ENCODE measurements around the gene ZNF598.

The ZNF598 gene

GRCh38 chr16:2033057-2033908, 23.7 kb upstream of the ZNF598 start:
- Histone ChIP-seq H3K9ac (ENCODE audit: low read length) (no peak overlapping the region), H3K9me2 (replicated peaks; ENCODE audit: insufficient read depth, low read length) (no peaks in the 10 kb centered on the region), H3K27me3 (ENCODE audit: low read length) (no peaks in the 10 kb centered on the region), H4K20me1 (ENCODE audit: low read depth, low read length) (no peaks in the 10 kb centered on the region), H3K4me2 (ENCODE audit: low read depth, low read length, poor library complexity, severe bottlenecking) (no peak overlapping the region), H3K4me3 (ENCODE audit: insufficient read depth, low read length, poor library complexity, severe bottlenecking) (no peak overlapping the region), H3K9me3 (ENCODE audit: insufficient read depth, low read length) (no peaks in the 10 kb centered on the region), H3K79me2 (ENCODE audit: insufficient read depth, low read length) (no peaks in the 10 kb centered on the region), H3K36me3 (ENCODE audit: low read length) (no peaks in the 10 kb centered on the region), H2AFZ (ENCODE audit: low read depth, low read length, severe bottlenecking) (no peak overlapping the region), H3K27ac (ENCODE audit: low read depth, low read length) (no peak overlapping the region), H3F3A (ENCODE audit: insufficient read depth) (no peaks in the 10 kb centered on the region)
- TF ChIP-seq EZH2phosphoT487 (conservative IDR thresholded peaks at IDR 0.05; ENCODE audit: low read length) (no peak), CTCF (IDR thresholded peaks at IDR 0.05; ENCODE audit: insufficient read depth, low read length, poor library complexity, severe bottlenecking) (no peak)

DNA sequence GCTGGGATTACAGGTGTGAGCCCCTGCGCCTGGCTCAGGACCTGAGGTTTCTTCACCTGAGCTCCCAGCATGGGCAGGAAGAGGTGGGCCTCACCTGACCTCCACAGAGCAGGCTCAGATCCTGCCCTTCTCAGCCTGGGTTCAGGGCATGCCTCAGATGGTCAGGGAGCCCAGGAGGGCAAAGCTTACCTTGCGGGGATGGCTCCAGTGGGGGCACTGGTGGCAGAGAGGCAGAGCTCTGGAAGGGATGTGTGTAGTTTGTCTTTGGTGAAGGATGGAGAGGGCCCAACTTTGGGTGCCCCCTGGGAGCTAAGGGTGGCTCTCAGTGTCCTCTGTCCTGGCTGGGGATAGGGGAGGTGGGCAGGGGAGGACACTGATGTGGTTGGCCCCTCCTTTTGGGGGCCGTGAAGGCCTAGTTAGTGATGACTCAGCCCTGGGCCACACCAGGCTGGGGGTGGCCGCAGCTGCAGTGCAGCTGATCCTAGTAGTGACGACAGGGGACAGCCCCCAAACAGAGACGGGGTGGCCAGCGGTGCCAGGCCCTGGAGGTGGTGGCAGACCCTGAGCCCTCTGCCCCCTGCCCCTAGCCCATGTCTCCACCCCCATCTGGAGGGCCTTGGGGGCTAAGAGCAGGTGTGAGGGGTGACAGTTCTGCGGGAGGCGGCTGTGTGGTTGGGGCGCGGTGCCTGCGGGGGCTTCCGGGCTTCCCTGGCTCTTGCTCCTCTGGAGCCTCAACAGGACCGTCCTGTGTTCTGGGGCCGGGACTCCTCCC, 22.9 kb upstream of the ZNF598 start:
- H3K9me3 ChIP-seq (ENCODE audit: insufficient read depth, low read length) = no peaks in the 10 kb centered on the region
- no peaks in the 10 kb centered on the region for H3K36me3 ChIP-seq (ENCODE audit: low read length)
- no peak overlapping the region for H3K4me3 ChIP-seq (ENCODE audit: insufficient read depth, low read length, poor library complexity, severe bottlenecking)
- no peaks in the 10 kb centered on the region for H3K9me2 ChIP-seq (replicated peaks; ENCODE audit: insufficient read depth, low read length)
- H3K27ac ChIP-seq (ENCODE audit: low read depth, low read length) = no peak overlapping the region
- H2AFZ ChIP-seq (ENCODE audit: low read depth, low read length, severe bottlenecking) = no peak overlapping the region
- no peak overlapping the region for H3K4me2 ChIP-seq (ENCODE audit: low read depth, low read length, poor library complexity, severe bottlenecking)
- H3K79me2 ChIP-seq (ENCODE audit: insufficient read depth, low read length) = no peaks in the 10 kb centered on the region
- no peaks in the 10 kb centered on the region for H3K27me3 ChIP-seq (ENCODE audit: low read length)
- TF ChIP-seq CTCF (IDR thresholded peaks at IDR 0.05; ENCODE audit: insufficient read depth, low read length, poor library complexity, severe bottlenecking) (no peak), EZH2phosphoT487 (conservative IDR thresholded peaks at IDR 0.05; ENCODE audit: low read length) (no peak)
- no peak overlapping the region for H3K9ac ChIP-seq (ENCODE audit: low read length)
- H3F3A ChIP-seq (ENCODE audit: insufficient read depth) = no peaks in the 10 kb centered on the region
- H4K20me1 ChIP-seq (ENCODE audit: low read depth, low read length) = no peaks in the 10 kb centered on the region

DNA sequence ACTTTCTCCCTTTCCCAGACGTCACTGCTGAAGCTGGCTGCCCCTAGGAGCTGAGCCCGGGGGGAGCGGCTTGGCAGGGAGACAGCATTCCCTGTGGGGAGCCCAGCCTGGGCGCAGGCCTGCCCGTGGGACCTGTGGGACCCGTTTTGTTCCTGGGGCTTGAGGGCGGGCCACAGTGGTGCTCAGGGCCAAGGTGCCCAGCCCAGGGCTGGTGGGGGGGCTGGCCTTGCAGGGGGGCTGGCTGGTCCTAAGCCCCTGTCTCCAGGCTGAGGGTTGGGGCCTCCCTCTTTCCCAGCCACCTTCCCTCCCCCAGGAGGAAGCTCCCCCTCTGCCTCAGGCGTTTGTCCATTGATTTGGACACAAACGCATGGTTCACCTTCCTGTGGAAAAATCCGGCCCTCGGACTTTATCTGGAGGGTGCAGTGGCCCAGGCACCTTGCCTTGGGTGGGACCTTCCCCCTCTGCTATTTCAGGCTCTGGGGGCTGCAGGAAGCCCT, 21.5 kb upstream of the ZNF598 start:
- no peak overlapping the region for H3K9ac ChIP-seq (ENCODE audit: low read length)
- H3K4me2 ChIP-seq (ENCODE audit: low read depth, low read length, poor library complexity, severe bottlenecking) = no peak overlapping the region
- H3K27me3 ChIP-seq (ENCODE audit: low read length) = no peaks in the 10 kb centered on the region
- no peaks in the 10 kb centered on the region for H3K9me3 ChIP-seq (ENCODE audit: insufficient read depth, low read length)
- no peak for TF ChIP-seq EZH2phosphoT487 (conservative IDR thresholded peaks at IDR 0.05; ENCODE audit: low read length)
- TF ChIP-seq CTCF (IDR thresholded peaks at IDR 0.05; ENCODE audit: insufficient read depth, low read length, poor library complexity, severe bottlenecking) = no peak
- no peak overlapping the region for H3K27ac ChIP-seq (ENCODE audit: low read depth, low read length)
- H3K9me2 ChIP-seq (replicated peaks; ENCODE audit: insufficient read depth, low read length) = no peaks in the 10 kb centered on the region
- H2AFZ ChIP-seq (ENCODE audit: low read depth, low read length, severe bottlenecking) = no peak overlapping the region
- no peaks in the 10 kb centered on the region for H4K20me1 ChIP-seq (ENCODE audit: low read depth, low read length)
- no peaks in the 10 kb centered on the region for H3K79me2 ChIP-seq (ENCODE audit: insufficient read depth, low read length)
- no peaks in the 10 kb centered on the region for H3K36me3 ChIP-seq (ENCODE audit: low read length)
- no peak overlapping the region for H3K4me3 ChIP-seq (ENCODE audit: insufficient read depth, low read length, poor library complexity, severe bottlenecking)
- no peaks in the 10 kb centered on the region for H3F3A ChIP-seq (ENCODE audit: insufficient read depth)

All from SU-DHL-6 (cell line).